NCI-H2171 treated with DMSO at 0.1 percent for 48 hours (cell line): ENCODE measurements around the gene RYR2.

ENCODE experiments used
- DNase-seq: peaks from one replicate; lab custom pipeline; 2025; lab: John Stamatoyannopoulos, UW

The RYR2 gene

GRCh38 chr1:237671935-237672334, 630.0 kb downstream of the RYR2 start:
- DNase-seq: no peak

GRCh38 chr1:237672748-237673147, 630.8 kb downstream of the RYR2 start:
- DNase-seq: no peak

GRCh38 chr1:237673631-237674030, 631.6 kb downstream of the RYR2 start:
- no peak for DNase-seq

GRCh38 chr1:237677979-237678378, 636.0 kb downstream of the RYR2 start:
- DNase-seq: no peak

- DNase-seq: no peak
Measured at GRCh38 chr1:237679687-237680086, 637.7 kb downstream of the RYR2 start.

GRCh38 chr1:237681210-237681609, 639.2 kb downstream of the RYR2 start:
- no peak for DNase-seq

- DNase-seq: no peak
Measured at GRCh38 chr1:237684236-237684635, 642.3 kb downstream of the RYR2 start.

- DNase-seq: no peak
Measured at GRCh38 chr1:237685551-237685950, 643.6 kb downstream of the RYR2 start.

- no peak for DNase-seq
Measured at GRCh38 chr1:237687804-237688203, 645.8 kb downstream of the RYR2 start.

- no peak for DNase-seq
Measured at GRCh38 chr1:237690656-237691055, 648.7 kb downstream of the RYR2 start.

- no peak for DNase-seq
Measured at GRCh38 chr1:237692255-237692654, 650.3 kb downstream of the RYR2 start.

- DNase-seq: no peak
Measured at GRCh38 chr1:237695878-237696277, 653.9 kb downstream of the RYR2 start.

GRCh38 chr1:237700181-237700580, 658.2 kb downstream of the RYR2 start:
- no peak for DNase-seq

GRCh38 chr1:237701534-237701933, 659.5 kb downstream of the RYR2 start:
- DNase-seq: no peak

GRCh38 chr1:237702161-237702560, 660.2 kb downstream of the RYR2 start:
- DNase-seq: no peak

- DNase-seq: peak; percentile 36
Measured at GRCh38 chr1:237705462-237705861, 663.5 kb downstream of the RYR2 start.

GRCh38 chr1:237709355-237709754, 667.4 kb downstream of the RYR2 start:
- no peak for DNase-seq

GRCh38 chr1:237711281-237711680, 669.3 kb downstream of the RYR2 start:
- DNase-seq: no peak

- DNase-seq: no peak
Measured at GRCh38 chr1:237712082-237712481, 670.1 kb downstream of the RYR2 start.

- DNase-seq: no peak
Measured at GRCh38 chr1:237712586-237713157, 670.7 kb downstream of the RYR2 start.

GRCh38 chr1:237713916-237714315, 671.9 kb downstream of the RYR2 start:
- no peak for DNase-seq

GRCh38 chr1:237717106-237717505, 675.1 kb downstream of the RYR2 start:
- DNase-seq: no peak

- no peak for DNase-seq
Measured at GRCh38 chr1:237730826-237731350, 688.9 kb downstream of the RYR2 start.

GRCh38 chr1:237732657-237733056, 690.7 kb downstream of the RYR2 start:
- no peak for DNase-seq
